GOT3 (cell line): ENCODE measurements around the gene HIF1AN.

Source experiments
- DNase-seq: peaks from one replicate; lab custom pipeline; 2025; ENCODE audit warnings: mixed read lengths; lab: John Stamatoyannopoulos, UW

Gene HIF1AN

DNA sequence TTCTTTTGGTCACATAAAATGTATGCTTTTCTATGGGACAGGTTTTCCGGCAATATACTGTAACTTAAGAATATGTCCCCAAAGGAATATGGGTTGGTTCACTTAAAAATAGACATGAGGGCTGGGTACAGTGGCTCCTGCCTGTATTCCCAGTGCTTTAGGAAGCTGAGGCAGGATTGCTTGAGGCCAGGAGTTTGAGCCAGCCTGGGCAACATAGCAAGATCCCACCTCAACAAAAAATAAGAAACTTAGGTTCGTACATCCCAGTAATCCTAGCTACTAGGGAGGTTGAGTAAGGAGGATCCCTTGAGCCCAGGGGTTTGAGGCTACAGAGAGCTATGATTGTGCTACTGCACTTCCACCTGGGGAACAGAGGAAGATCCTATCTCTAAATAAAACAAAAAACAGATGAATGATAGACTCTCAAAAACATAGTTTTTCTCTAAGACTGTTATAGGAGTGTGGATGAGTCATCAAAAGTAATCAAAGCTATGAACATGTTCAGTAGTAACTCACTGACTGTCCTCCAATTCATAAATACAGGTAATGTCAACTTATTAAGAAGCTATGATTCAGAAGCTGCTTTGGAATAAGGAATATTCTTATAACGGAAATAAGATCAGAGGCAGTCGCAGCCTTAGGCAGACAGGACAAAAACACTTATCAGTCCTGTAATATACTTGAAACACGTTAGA, 13.5 kb upstream of the HIF1AN start:
- DNase-seq = no peak

GRCh38 chr10:100522945-100523344, 12.8 kb upstream of the HIF1AN start:
- no peak for DNase-seq

- no peak for DNase-seq
These were observed 11.5 kb upstream of the HIF1AN start for GRCh38 chr10:100524206-100524605.

DNA sequence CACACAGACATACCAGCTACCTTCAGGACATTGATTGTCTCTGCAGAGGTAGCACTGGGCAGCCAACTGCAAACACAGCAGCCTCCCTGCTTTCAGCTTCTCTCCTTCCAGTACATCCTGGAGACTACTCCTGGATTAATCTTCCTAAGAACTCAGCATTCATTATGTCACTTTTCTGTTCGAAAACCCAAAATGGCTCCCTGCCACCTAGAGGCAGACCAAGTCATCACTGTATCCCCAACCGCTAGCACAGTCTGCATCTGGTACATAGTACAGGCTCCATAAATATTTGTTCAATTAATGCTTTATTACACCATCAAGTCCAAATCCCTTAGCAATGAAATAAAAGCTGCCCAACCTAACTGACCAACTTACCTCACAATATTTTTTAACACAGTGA, 11.1 kb upstream of the HIF1AN start:
- no peak for DNase-seq

DNA sequence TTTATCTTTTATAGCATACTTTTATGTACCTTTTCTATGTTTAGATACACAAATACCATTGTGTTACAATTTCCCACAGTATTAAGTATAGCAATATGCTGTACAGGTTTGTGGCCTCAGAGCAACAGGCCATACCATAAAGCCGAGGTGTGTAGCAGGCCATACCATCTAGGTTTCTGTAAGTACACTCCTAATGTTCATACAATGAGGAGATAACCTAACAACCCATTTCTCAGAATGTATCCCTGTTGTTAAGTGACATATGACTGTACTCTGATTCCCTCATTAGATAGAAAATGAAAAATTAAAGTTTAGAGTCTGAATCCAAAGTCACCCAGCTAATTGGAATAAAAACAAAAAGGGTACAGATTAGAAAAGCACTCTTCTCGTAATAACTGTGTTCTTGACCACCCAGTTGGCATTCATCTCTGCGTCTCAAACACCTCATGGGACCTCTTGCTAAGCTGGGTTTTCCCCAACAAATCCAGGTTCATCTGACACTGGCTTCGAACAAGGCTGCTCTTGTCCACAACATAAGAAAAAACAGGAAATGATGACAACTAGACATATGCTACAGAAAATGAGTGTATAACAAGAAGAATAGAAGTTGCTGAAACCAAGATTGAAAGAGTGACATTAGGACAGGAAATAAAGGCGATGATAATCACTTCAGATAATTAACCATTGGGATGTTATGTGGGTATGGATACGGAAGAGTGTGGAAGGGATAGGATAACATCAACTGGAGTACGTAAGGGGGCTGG, 7.4 kb upstream of the HIF1AN start:
- DNase-seq = no peak

GRCh38 chr10:100528921-100529474, 6.7 kb upstream of the HIF1AN start:
- no peak for DNase-seq

DNA sequence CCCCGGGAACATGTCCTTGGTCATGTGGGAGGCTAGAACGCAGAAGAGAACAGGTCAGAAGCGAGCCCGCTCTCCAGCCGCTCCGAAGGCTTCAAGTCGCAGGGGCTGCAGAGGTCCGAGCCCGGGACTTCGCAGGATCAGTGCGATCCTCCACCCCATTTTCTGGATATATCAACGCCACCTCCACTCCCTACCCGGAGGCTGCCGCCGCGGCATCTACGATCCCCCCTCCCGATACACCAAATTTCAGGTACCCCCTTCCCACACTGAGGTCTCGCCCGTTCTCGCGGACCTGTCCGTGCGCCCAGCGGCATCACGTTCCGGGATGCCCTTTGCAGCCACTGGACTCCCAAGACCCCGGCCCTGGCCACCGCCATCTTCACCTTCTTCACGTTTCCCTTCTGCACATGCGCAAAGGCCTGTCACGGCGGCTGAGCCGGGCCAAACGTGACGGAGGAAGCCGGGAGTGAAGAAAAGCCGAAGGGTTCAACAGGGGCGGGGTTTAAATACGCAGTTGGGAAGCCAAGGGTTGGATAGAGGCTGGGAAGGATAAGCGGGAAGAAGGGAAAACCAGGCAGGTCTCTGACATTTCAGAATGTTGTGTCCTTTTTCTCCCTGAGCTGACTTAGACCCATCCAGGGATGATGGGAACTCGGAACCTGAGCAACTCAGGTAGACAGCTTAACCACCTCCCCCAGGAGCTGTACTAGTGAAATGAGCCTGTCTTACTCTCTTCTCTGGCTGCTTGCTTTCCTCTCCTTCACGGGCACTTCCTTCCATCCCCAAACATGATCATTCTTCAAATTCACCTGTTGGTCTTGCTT, 6.1 kb upstream of the HIF1AN start, which contains the start of gene NDUFB8:
Gene NDUFB8, minus strand, starts transcription at position 397 of the 824 bp plus-strand sequence. Its CDS starts 20 bp downstream, at position 377.
- no peak for DNase-seq

- DNase-seq = no peak
These were observed 4.0 kb upstream of the HIF1AN start for GRCh38 chr10:100531761-100532160.

- DNase-seq = no peak
These were observed 1.0 kb upstream of the HIF1AN start for GRCh38 chr10:100534726-100535125.

GRCh38 chr10:100535338-100535714, 417 bp upstream of the HIF1AN start:
- no peak for DNase-seq

DNA sequence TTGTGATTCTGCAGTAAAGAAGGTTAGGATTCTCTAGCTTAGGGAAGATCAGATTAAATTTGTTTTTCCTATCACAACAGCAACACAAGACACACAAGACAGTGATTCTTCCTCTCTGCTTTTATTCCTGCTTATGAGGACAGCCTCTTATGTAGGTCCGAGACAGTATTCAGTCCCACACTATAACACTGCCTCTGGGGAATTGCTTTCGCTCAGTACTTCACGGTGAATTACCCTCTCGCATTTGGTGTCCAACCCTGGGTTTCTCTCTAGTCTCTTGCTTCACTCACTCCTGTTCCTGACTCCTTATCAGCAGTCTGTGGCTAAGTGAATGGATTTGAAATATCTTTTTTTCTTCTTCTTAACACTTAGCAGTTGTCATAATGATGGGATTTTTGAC, 1.7 kb downstream of the HIF1AN start:
- DNase-seq = no peak

- no peak for DNase-seq
These were observed 9.2 kb downstream of the HIF1AN start for GRCh38 chr10:100544950-100545349.

DNA sequence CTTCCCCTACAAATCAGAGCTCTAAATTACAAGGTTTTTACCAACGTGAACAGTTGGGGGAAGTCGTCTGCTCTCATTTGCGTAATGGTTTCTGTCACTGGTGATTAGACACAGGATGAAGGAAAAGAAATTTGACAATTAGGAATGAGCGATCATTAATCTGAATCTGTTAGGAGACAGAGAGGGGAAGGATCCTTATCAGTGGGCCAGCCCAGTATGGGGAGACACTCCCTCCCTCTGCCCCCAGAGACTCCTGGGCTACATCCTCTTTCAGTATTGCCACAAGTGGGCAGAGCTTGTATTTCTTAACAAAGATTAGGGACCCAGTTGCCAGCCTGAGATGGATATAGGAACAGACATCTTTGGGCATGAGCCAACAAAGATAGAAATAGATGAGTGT, 15.5 kb downstream of the HIF1AN start:
- no peak for DNase-seq

- DNase-seq = no peak
These were observed 16.0 kb downstream of the HIF1AN start for GRCh38 chr10:100551738-100552137.

- DNase-seq = no peak
These were observed 18.2 kb downstream of the HIF1AN start for GRCh38 chr10:100553929-100554328.

DNA sequence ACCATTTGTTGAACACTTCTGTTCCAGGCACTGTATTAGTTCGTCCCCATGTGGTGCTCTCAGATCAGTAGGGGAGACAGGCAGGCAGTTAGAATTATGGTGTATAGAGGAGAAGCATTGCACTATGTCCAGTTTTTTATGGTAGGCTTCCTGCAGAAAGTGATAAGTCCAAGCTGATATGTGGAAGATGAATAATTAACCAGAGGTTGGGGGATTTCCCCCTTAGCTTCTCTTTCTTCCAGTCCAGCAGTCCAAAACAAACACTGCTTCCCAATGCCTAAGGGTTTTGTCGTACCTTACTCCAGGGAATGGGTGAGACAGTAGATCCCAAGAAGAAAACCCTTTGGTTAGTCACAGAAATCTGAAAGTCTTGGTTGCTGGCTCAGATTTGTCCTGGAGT, 19.2 kb downstream of the HIF1AN start:
- no peak for DNase-seq

GRCh38 chr10:100560248-100560647, 24.5 kb downstream of the HIF1AN start:
- DNase-seq = no peak

DNA sequence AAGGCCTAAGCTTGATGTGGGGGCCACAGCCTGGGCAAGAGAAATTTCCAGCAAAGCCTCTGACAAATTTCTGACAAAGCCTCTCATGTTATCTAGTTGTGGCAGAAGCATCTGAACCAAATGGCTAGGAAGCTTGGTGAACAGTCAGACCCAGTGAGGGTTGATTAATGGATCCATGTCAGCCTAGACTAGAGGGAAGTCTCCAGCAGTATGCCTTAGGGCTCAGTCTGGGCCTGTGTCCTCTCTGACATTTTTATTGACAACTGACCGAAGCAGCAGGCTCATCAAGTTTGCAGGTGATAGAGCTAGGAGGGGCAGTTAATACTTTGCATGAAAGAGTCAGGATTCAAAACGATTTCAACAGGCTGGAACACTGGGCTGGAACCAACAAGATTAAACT, 25.3 kb downstream of the HIF1AN start:
- no peak for DNase-seq

DNA sequence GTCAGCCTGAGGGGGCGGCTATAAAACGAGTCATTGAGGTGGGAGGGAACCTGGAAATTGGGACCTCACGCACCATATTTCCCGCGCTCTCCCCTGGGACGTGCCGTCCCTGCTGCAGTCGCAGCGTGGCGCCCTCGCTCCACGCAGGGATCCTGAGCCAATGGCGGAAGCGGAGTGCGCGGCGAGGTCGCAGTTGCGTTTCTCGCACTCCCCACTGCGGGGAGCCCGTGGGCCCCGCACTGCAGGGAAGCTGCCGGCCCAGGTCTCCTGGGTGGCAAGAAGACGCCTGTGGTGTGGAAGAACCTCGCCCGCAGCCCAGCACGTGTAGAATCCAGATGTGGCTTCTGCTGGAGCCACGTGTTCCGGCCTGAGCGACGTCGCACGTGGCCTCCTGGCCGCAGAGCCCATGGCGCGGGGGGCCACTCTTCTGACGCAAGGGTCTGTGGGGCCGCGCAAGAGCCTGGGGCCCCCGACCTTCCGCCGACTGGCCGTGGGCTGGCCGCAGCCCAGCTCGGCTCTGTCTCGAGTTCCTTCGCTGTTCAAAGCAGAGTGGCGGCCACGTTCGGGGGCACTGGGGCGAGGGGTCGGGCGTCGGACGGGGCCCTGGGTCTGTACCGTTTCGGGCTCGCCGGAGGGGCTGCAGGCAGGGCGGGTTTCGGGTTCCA, 26.4 kb downstream of the HIF1AN start:
- no peak for DNase-seq

GRCh38 chr10:100565206-100565985, 29.7 kb downstream of the HIF1AN start:
- DNase-seq = no peak

DNA sequence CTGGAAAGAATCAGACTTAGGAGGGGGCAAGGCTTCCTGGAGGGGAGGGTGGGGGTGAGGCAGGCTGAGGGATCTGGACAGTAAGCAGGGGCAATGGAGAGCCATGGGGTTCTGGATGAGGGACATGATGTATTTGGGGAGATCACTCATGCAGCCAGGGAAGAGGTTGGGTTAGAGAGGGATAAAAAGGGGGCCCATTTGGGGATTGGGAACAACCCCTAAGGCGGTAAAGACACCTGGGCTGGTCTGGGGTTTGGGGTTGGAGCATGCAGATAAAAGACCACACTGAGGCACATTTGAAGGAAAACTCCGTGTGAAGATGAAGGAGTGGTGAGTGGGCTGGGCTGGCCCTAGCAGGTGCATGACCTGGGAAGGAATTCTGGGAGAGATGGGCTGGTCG, 30.8 kb downstream of the HIF1AN start:
- DNase-seq = no peak
